HepG2 (cell line): ENCODE results near the gene PPRC1. TPM values are rescaled to one million over a fixed set of nuclear protein-coding genes. Genes with fewer than 3 reads are reported as not detected.

Experiments
- ATAC-seq: fragments of 200-7000 bp; cut with Tn5 transposase; 3 replicates; pipeline ENCODE4 v1.9.1; 2020; ENCODE audit warnings: mild to moderate bottlenecking, moderate library complexity
- BruUV-seq: library from RNA; stranded (reverse); fragments of 400-500 nt; replicated peaks from 2 replicates; lab custom pipeline; 2021; lab: Mats Ljungman, UMichigan
- CTCF ChIA-PET: fragments of 300-600 bp; formaldehyde crosslinking; extraction: SDS; loops from one replicate; lab custom pipeline; 2021; ENCODE audit warnings: low total read pairs, inconsistent platforms, low intra/inter-chr PET ratio; lab: Yijun Ruan, JAX
- POLR2A ChIA-PET: fragments of 350-600 bp; sonication (Branson Sonifier 250); formaldehyde crosslinking; loops from one replicate; lab custom pipeline; 2020; ENCODE audit warnings: antibody characterized with exemption, inconsistent platforms; lab: Yijun Ruan, JAX
- DNase-seq: peaks from one replicate; pipeline ENCODE4 v3.0.0-alpha.2; 2015; ENCODE audit warnings: low spot score
- FAIRE-seq: peaks from 3 replicates; lab custom pipeline; 2011; peaks lifted over from hg19 to GRCh38; lab: Jason Lieb, UNC
- H2AFZ ChIP-seq: one replicate; pipeline ENCODE4 v1.6.1; 2011; ENCODE audit warnings: low read length, inconsistent platforms
- H3K27ac ChIP-seq: fragments of 300-600 bp; 3 replicates; pipeline ENCODE4 v1.8.0; 2011; ENCODE audit warnings: mixed run types, mild to moderate bottlenecking, mixed read lengths, low read length, inconsistent platforms; ENCODE audit not compliant: insufficient read depth; ENCODE audit errors: extremely low read length
- H3K27me3 ChIP-seq, 2 experiments: fragments of 200-600 bp in 1 of 2; 2 replicates in 1 of 2; 3 replicates in 1 of 2; pipeline versions ENCODE4 v1.6.0 to v1.8.0; 2011; ENCODE audit warnings: low read length in 2 of 2, mild to moderate bottlenecking in 2 of 2, moderate library complexity in 2 of 2, inconsistent platforms in 1 of 2; ENCODE audit not compliant: insufficient read depth in 2 of 2, control insufficient read depth in 1 of 2
- H3K36me3 ChIP-seq, 2 experiments: fragments of 200-600 bp in 1 of 2; replicated peaks in 1 of 2; 2 replicates in 1 of 2; 3 replicates in 1 of 2; pipeline versions ENCODE4 v1.5.1 to v1.8.0; 2011; ENCODE audit warnings: low read length in 2 of 2, inconsistent platforms in 1 of 2; ENCODE audit not compliant: insufficient read depth in 2 of 2, control insufficient read depth in 1 of 2
- H3K4me1 ChIP-seq: 2 replicates; pipeline ENCODE4 v1.5.1; 2012; ENCODE audit warnings: low read length, inconsistent platforms; ENCODE audit not compliant: insufficient read depth
- H3K4me2 ChIP-seq: 2 replicates; pipeline ENCODE4 v1.6.0; 2011; ENCODE audit warnings: low read depth, low read length, inconsistent platforms
- H3K4me3 ChIP-seq, 3 experiments: fragments of 200-600 bp in 1 of 3; sonication (generic), shearing (Covaris generic) in 1 of 3; replicated peaks in 1 of 3; 2 replicates each; pipeline ENCODE4 v1.5.1; 2011 to 2016; ENCODE audit warnings: low read length in 3 of 3, inconsistent platforms in 2 of 3, low read depth in 2 of 3, mild to moderate bottlenecking in 2 of 3, control low read depth in 1 of 3, mixed read lengths in 1 of 3; ENCODE audit not compliant: insufficient read depth in 1 of 3
- H3K79me2 ChIP-seq: one replicate; pipeline ENCODE4 v1.6.1; 2011; ENCODE audit warnings: low read length, inconsistent platforms; ENCODE audit not compliant: insufficient read depth
- H3K9ac ChIP-seq: 2 replicates; pipeline ENCODE4 v1.6.0; 2011; ENCODE audit warnings: mild to moderate bottlenecking, low read depth, low read length, inconsistent platforms; ENCODE audit not compliant: insufficient read depth
- H3K9me3 ChIP-seq: 2 replicates; pipeline ENCODE4 v1.5.1; 2012; ENCODE audit warnings: mild to moderate bottlenecking, low read length
- H4K20me1 ChIP-seq: 2 replicates; pipeline ENCODE4 v1.6.0; 2011; ENCODE audit warnings: inconsistent platforms, mild to moderate bottlenecking, low read length, moderate library complexity; ENCODE audit not compliant: insufficient read depth
- ATF7 ChIP-seq, 2 experiments: fragments of 450-650 bp in 1 of 2; sonication (generic) in 1 of 2; formaldehyde crosslinking in 1 of 2; IDR thresholded peaks; 2 replicates each; pipeline versions ENCODE4 v1.4.0 to v1.6.1; 2016 to 2020; ENCODE audit warnings: antibody characterized with exemption in 1 of 2, mild to moderate bottlenecking in 1 of 2, missing genetic modification reagents in 1 of 2
- CERS6 ChIP-seq: sonication (generic); formaldehyde crosslinking; IDR thresholded peaks from 2 replicates; pipeline ENCODE4 v1.5.0; 2020; ENCODE audit warnings: missing genetic modification reagents
- HNF4G ChIP-seq, 2 experiments: sonication (generic) in 1 of 2; formaldehyde crosslinking in 1 of 2; IDR thresholded peaks; 2 replicates each; pipeline versions ENCODE4 v1.4.0 to v1.6.1; 2011 to 2020; ENCODE audit warnings: borderline replicate concordance in 2 of 2, low read depth in 2 of 2, mild to moderate bottlenecking in 2 of 2, low read length in 1 of 2, missing genetic modification reagents in 1 of 2, moderate library complexity in 1 of 2
- MTA3 ChIP-seq: sonication (generic); formaldehyde crosslinking; IDR thresholded peaks from 2 replicates; pipeline ENCODE4 v1.4.0; 2020; ENCODE audit warnings: missing genetic modification reagents
- NCOA2 ChIP-seq: sonication (generic); formaldehyde crosslinking; IDR thresholded peaks from 2 replicates; pipeline ENCODE4 v1.8.0; 2022; ENCODE audit warnings: inconsistent platforms
- PITX1 ChIP-seq: sonication (generic); formaldehyde crosslinking; IDR thresholded peaks from 2 replicates; pipeline ENCODE4 v1.5.1; 2020; ENCODE audit warnings: mild to moderate bottlenecking, missing genetic modification reagents
- RFX5 ChIP-seq: IDR thresholded peaks from 2 replicates; pipeline ENCODE4 v1.6.1; 2011; ENCODE audit warnings: low read depth, low read length, improper control_type of control experiment
- TFAP4 ChIP-seq: sonication (generic); IDR thresholded peaks from 2 replicates; pipeline ENCODE4 v1.6.1; 2016; ENCODE audit warnings: low read depth, borderline replicate concordance
- THAP11 ChIP-seq: IDR thresholded peaks from 2 replicates; pipeline ENCODE4 v1.6.1; 2016; ENCODE audit warnings: missing biosample characterization, missing genetic modification reagents
- ZHX1 ChIP-seq: sonication (generic); formaldehyde crosslinking; IDR thresholded peaks from 2 replicates; pipeline ENCODE4 v1.8.1; 2022; ENCODE audit warnings: low read depth, mild to moderate bottlenecking, missing genetic modification reagents
- ZNF282 ChIP-seq: fragments of 450-650 bp; IDR thresholded peaks from 2 replicates; pipeline ENCODE4 v1.6.1; 2018; ENCODE audit not compliant: partially characterized antibody
- WGBS: methylation state at CpG from one replicate; pipeline ENCODE4 v1.1.6; 2017; ENCODE audit warnings: low lambda C conversion rate; 5-methylcytosine and 5-hydroxymethylcytosine counted together
- in situ Hi-C: cut with HindIII; loops from 2 replicates; pipeline ENCODE4 v1.10.0; 2017; ENCODE audit warnings: low pct_unique_long_range_greater_than_20kb; ENCODE audit not compliant: extremely low pct_ligation_motif_present
- intact Hi-C: fragments of 100-400 bp; cut with micrococcal nuclease; formaldehyde crosslinking; loops from one replicate; pipeline ENCODE4 v1.10.0; 2022; ENCODE audit not compliant: unreplicated experiment
- polyA plus RNA-seq, 8 experiments: library from polyadenylated mRNA; depleted of rRNA in 3 of 8; stranded (reverse) in 7 of 8; unstranded in 1 of 8; fragments of >200 nt; fragmentation: Illumina TruSeq in 4 of 8; extraction: Trizol in 4 of 8; gene quantifications; 2 replicates each; pipeline versions ENCODE4 v1.2.1 to v1.2.3, GENCODE V29; 2011 to 2016; ENCODE audit warnings: low read depth in 4 of 8, missing spikeins in 1 of 8, mixed read lengths in 1 of 8; ENCODE audit not compliant: insufficient read depth in 1 of 8
- total RNA-seq, 5 experiments: library from RNA; depleted of rRNA; stranded (reverse); fragments of >200 nt; fragmentation: Illumina TruSeq; extraction: Trizol; gene quantifications; 2 replicates each; pipeline ENCODE4 v1.2.3, GENCODE V29; 2016; ENCODE audit warnings: low read depth in 1 of 5

Gene PPRC1
- total and polyA plus RNA-seq, 2 of the 13 experiments (the other 11 are each of a cell fraction or from before 2014, with no cell fraction given), result 18.7 to 24.2 TPM

- Histone ChIP-seq H3K27me3 (peaks cover 0 to 7% of the 10 kb centered on the region in 2 experiments; a peak in 1 of 5 replicates), H3K4me3 (no peak overlapping the region), H3K4me1 (peaks cover 77% of the 10 kb centered on the region), H3K79me2 (peaks cover 20% of the 10 kb centered on the region), H4K20me1 (peaks cover 9% of the 10 kb centered on the region), H3K27ac (no peak overlapping the region), H3K4me2 (peak overlapping the region; percentile 96; the same call in 1 of the 2 replicates), H3K9me3 (no peaks in the 10 kb centered on the region), H3K36me3 (peaks cover 0 to 3% of the 10 kb centered on the region in 2 experiments; a peak in 1 of 5 replicates), H2AFZ (no peak overlapping the region), H3K9ac (no peak overlapping the region)
- POLR2A ChIA-PET, result no interaction called here
- in situ Hi-C loops (no loop called here), intact Hi-C loops (loop anchor here (5.0 kb wide), 1 partner anchor 49 kb away; the partner anchor contains the start of gene HPS6)
- WGBS, result 100% methylated on average over 1 of the region's 1 CpG
- CTCF ChIA-PET, result no interaction called here
- no peak for DNase-seq
- FAIRE-seq, result no peak
- BruUV-seq, result no TSS peak
- no peak for ATAC-seq
- no peak for TF ChIP-seq CERS6 (CRISPR knock-in tag)
- TF ChIP-seq RFX5, result no peak
These were observed 16.2 kb upstream of the PPRC1 start for GRCh38 chr10:102116656-102117055.

GRCh38 chr10:102117391-102118159 is 15.3 kb upstream of the PPRC1 start:
- H3K4me3 ChIP-seq, result peak overlapping the region; percentile 10 to 52 (median 21); a peak in 4 of 6 replicates
- no TSS peak for BruUV-seq
- no peak overlapping the region for H3K27ac ChIP-seq
- ATAC-seq, result peak; percentile 38
- peak overlapping the region; percentile 96 for H3K4me2 ChIP-seq
- intact Hi-C loops (loop anchor here (5.0 kb wide), 1 partner anchor 50 kb away; the partner anchor contains the start of gene HPS6), in situ Hi-C loops (no loop called here)
- ChIA-PET POLR2A (interaction anchor here (1.4 kb wide), 1 partner anchor 62 kb away, joined by 3 read pairs; the partner anchor contains the start of gene ARMH3), CTCF (no interaction called here)
- 5% methylated on average over 9 of the region's 12 CpGs for WGBS
- no peaks in the 10 kb centered on the region for H3K36me3 ChIP-seq
- peak; percentile 78 for DNase-seq
- peak overlapping the region; percentile 52 for H3K9ac ChIP-seq
- peaks cover 80% of the 10 kb centered on the region for H3K4me1 ChIP-seq
- H3K27me3 ChIP-seq, result peaks cover 0 to 7% of the 10 kb centered on the region in 2 experiments; a peak in 2 of 5 replicates
- peak; percentile 46 for FAIRE-seq
- peaks cover 18% of the 10 kb centered on the region for H3K79me2 ChIP-seq
- no peak overlapping the region for H2AFZ ChIP-seq
- H3K9me3 ChIP-seq, result no peaks in the 10 kb centered on the region
- peaks cover 5% of the 10 kb centered on the region; the same call in 1 of the 2 replicates for H4K20me1 ChIP-seq
- TF ChIP-seq PITX1 (CRISPR knock-in tag) (no peak), ZNF282 (no peak), ZHX1 (no peak), ATF7 (IDR thresholded peaks at IDR 0.05) (no peak), ATF7 (CRISPR knock-in tag; IDR thresholded peaks at IDR 0.05) (no peak), NCOA2 (peak; percentile 25; the same call in 1 of the 2 replicates), THAP11 (CRISPR knock-in tag) (peak; percentile 74), TFAP4 (no peak; the same call in 1 of the 2 replicates), HNF4G (IDR thresholded peaks at IDR 0.05; ENCODE audit: borderline replicate concordance, low read depth, low read length) (no peak), HNF4G (CRISPR knock-in tag; IDR thresholded peaks at IDR 0.05; ENCODE audit: borderline replicate concordance, low read depth) (no peak), MTA3 (CRISPR knock-in tag) (no peak)
